ENCODE results near the gene FOXP1.

FOXP1 gene

DNA sequence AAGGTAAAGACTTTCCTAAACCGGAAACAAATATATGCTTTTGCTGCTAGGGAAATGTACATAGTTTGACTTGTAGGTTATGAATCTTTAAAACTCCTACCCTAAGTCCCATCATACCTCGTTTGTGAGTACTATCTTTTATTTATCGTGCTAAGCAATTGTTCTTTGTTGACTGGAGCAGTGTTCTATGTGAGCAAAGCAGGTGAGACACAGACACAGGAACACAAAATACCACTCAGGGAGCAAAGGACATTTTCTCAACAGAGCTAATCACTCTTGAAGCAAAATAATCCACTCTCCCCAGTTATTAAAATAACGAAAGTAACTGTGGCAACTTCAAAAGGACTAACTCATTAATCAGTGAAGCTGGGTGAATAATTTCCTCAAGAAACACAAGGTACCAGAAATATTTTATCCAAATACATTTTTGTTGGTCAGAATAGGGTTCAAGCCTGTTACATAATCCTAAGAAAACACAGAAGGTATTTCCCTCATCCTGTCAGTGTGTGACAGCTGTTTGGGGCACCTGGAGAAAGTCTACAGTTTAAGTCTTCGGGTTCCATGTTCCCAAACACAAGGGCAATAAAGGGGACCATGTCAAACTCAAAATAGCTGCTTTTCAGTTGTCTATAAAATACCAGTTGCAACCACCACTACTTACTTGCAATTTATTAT lies 407.7 kb downstream of the FOXP1 start:
- no peak for ATAC-seq
- no peak for TF ChIP-seq ZNF565 (CRISPR knock-in tag; conservative IDR thresholded peaks at IDR 0.05; ENCODE audit: low read depth)
- TF ChIP-seq, protein P1, sequence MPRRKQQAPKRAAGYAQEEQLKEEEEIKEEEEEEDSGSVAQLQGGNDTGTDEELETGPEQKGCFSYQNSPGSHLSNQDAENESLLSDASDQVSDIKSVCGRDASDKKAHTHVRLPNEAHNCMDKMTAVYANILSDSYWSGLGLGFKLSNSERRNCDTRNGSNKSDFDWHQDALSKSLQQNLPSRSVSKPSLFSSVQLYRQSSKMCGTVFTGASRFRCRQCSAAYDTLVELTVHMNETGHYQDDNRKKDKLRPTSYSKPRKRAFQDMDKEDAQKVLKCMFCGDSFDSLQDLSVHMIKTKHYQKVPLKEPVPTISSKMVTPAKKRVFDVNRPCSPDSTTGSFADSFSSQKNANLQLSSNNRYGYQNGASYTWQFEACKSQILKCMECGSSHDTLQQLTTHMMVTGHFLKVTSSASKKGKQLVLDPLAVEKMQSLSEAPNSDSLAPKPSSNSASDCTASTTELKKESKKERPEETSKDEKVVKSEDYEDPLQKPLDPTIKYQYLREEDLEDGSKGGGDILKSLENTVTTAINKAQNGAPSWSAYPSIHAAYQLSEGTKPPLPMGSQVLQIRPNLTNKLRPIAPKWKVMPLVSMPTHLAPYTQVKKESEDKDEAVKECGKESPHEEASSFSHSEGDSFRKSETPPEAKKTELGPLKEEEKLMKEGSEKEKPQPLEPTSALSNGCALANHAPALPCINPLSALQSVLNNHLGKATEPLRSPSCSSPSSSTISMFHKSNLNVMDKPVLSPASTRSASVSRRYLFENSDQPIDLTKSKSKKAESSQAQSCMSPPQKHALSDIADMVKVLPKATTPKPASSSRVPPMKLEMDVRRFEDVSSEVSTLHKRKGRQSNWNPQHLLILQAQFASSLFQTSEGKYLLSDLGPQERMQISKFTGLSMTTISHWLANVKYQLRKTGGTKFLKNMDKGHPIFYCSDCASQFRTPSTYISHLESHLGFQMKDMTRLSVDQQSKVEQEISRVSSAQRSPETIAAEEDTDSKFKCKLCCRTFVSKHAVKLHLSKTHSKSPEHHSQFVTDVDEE (CRISPR knock-in tag; IDR thresholded peaks at IDR 0.05): no peak
- no peak for TF ChIP-seq ZFP3 (CRISPR knock-in tag; IDR thresholded peaks at IDR 0.05)
- TF ChIP-seq, protein P2, sequence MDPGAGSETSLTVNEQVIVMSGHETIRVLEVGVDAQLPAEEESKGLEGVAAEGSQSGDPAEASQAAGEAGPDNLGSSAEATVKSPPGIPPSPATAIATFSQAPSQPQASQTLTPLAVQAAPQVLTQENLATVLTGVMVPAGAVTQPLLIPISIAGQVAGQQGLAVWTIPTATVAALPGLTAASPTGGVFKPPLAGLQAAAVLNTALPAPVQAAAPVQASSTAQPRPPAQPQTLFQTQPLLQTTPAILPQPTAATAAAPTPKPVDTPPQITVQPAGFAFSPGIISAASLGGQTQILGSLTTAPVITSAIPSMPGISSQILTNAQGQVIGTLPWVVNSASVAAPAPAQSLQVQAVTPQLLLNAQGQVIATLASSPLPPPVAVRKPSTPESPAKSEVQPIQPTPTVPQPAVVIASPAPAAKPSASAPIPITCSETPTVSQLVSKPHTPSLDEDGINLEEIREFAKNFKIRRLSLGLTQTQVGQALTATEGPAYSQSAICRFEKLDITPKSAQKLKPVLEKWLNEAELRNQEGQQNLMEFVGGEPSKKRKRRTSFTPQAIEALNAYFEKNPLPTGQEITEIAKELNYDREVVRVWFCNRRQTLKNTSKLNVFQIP (CRISPR knock-in tag; IDR thresholded peaks at IDR 0.05; ENCODE audit: borderline replicate concordance, low read depth): no peak
- no peak for TF ChIP-seq ESRRG (CRISPR knock-in tag; IDR thresholded peaks at IDR 0.05)
- TF ChIP-seq, protein P3, sequence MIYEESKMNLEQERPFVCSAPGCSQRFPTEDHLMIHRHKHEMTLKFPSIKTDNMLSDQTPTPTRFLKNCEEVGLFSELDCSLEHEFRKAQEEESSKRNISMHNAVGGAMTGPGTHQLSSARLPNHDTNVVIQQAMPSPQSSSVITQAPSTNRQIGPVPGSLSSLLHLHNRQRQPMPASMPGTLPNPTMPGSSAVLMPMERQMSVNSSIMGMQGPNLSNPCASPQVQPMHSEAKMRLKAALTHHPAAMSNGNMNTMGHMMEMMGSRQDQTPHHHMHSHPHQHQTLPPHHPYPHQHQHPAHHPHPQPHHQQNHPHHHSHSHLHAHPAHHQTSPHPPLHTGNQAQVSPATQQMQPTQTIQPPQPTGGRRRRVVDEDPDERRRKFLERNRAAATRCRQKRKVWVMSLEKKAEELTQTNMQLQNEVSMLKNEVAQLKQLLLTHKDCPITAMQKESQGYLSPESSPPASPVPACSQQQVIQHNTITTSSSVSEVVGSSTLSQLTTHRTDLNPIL (CRISPR knock-in tag; IDR thresholded peaks at IDR 0.05; ENCODE audit: low read depth): no peak
- no peak for TF ChIP-seq TOX (CRISPR knock-in tag; IDR thresholded peaks at IDR 0.05; ENCODE audit: borderline replicate concordance)

DNA sequence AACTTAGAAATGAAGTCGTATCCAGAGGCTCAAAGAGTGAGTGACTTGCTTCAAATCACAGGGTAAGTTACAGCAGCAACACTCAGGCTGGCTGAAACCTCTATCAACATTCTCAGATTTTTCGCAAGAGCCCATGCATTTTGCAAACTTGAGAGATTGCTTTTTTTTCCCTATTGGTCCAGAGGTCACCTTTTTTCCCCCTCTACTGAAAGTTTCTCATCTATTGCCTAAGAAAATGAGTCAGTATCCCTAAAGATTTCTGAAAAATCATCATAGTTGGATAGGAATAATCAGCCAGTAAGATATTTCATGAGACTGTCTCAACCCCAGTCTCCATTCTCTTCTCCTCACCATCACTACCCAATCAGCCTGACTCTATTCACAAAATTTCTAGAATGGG lies 410.6 kb downstream of the FOXP1 start:
- no peak for TF ChIP-seq RARB (CRISPR knock-in tag; IDR thresholded peaks at IDR 0.05)
- no peak for ATAC-seq

DNA sequence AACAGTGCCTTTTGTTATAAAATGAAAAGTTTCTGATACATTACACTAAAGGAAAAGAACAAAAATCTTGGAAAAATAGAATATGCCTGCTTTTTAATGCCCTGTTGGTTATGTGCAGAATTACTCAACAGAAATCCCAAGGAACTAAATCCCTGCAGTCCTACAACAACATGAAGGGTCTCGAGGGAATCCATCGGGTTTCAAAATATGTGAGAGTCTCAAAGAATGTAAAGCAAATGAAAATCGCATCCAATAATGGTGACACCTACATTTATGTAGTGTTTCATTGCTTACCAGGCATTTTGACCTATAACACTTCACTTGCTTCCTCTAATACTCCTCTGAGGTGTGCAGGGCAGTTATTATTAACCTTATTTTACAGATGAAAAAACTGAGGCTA lies 411.3 kb downstream of the FOXP1 start:
- ATAC-seq: no peak
- TF ChIP-seq ZC3H10 (CRISPR knock-in tag; IDR thresholded peaks at IDR 0.05) (no peak), SNAI2 (CRISPR knock-in tag; IDR thresholded peaks at IDR 0.05) (no peak)
- TF ChIP-seq, protein P2 (CRISPR knock-in tag; IDR thresholded peaks at IDR 0.05; ENCODE audit: borderline replicate concordance, low read depth): no peak

DNA sequence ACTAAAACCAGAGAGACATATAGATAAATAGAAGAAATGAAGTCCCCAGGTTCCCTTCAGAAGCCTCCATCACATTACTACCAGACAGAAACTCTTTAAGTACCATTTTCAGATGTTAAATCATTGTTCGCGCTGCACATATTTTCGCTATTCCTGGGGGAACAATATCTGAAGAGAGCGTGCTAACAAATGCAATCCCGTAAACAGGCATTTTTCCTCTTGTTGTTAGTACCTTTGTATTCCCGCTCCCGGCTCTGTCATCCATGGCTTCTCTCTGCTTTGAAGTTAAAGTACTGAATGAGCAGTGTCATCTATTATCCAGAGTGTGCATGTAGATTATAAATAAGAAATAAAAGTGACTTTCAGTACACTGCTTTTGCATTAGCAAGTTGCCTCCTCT lies 412.3 kb downstream of the FOXP1 start:
- TF ChIP-seq ZNF565 (CRISPR knock-in tag; conservative IDR thresholded peaks at IDR 0.05; ENCODE audit: low read depth) (no peak), ZFP30 (CRISPR knock-in tag; IDR thresholded peaks at IDR 0.05) (no peak), RARB (CRISPR knock-in tag; IDR thresholded peaks at IDR 0.05) (no peak), ZFP3 (CRISPR knock-in tag; IDR thresholded peaks at IDR 0.05) (no peak), SNAI2 (CRISPR knock-in tag; IDR thresholded peaks at IDR 0.05) (no peak), TCF4 (CRISPR knock-in tag; IDR thresholded peaks at IDR 0.05; ENCODE audit: borderline replicate concordance) (no peak), ZNF8 (CRISPR knock-in tag; IDR thresholded peaks at IDR 0.05) (no peak), OSR1 (CRISPR knock-in tag; IDR thresholded peaks at IDR 0.05) (no peak)
- TF ChIP-seq, protein P4, sequence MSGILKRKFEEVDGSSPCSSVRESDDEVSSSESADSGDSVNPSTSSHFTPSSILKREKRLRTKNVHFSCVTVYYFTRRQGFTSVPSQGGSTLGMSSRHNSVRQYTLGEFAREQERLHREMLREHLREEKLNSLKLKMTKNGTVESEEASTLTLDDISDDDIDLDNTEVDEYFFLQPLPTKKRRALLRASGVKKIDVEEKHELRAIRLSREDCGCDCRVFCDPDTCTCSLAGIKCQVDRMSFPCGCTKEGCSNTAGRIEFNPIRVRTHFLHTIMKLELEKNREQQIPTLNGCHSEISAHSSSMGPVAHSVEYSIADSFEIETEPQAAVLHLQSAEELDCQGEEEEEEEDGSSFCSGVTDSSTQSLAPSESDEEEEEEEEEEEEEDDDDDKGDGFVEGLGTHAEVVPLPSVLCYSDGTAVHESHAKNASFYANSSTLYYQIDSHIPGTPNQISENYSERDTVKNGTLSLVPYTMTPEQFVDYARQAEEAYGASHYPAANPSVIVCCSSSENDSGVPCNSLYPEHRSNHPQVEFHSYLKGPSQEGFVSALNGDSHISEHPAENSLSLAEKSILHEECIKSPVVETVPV (CRISPR knock-in tag; IDR thresholded peaks at IDR 0.05): no peak
- TF ChIP-seq, protein P3 (CRISPR knock-in tag; IDR thresholded peaks at IDR 0.05; ENCODE audit: low read depth): no peak
- TF ChIP-seq, protein P5, sequence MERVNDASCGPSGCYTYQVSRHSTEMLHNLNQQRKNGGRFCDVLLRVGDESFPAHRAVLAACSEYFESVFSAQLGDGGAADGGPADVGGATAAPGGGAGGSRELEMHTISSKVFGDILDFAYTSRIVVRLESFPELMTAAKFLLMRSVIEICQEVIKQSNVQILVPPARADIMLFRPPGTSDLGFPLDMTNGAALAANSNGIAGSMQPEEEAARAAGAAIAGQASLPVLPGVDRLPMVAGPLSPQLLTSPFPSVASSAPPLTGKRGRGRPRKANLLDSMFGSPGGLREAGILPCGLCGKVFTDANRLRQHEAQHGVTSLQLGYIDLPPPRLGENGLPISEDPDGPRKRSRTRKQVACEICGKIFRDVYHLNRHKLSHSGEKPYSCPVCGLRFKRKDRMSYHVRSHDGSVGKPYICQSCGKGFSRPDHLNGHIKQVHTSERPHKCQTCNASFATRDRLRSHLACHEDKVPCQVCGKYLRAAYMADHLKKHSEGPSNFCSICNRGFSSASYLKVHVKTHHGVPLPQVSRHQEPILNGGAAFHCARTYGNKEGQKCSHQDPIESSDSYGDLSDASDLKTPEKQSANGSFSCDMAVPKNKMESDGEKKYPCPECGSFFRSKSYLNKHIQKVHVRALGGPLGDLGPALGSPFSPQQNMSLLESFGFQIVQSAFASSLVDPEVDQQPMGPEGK (CRISPR knock-in tag; IDR thresholded peaks at IDR 0.05; ENCODE audit: borderline replicate concordance): no peak
- no peak for ATAC-seq

All from SK-N-SH treated with all-trans-retinoic acid at 6 μM for 48 hours (cell line).